HEK293 (cell line): ENCODE measurements around the gene FSTL4.

Source experiments
- CTCF ChIA-PET: fragments of 350-600 bp; formaldehyde crosslinking; extraction: SDS; loops from one replicate; lab custom pipeline; 2021; ENCODE audit warnings: antibody characterized with exemption; lab: Yijun Ruan, JAX
- POLR2A ChIA-PET: fragments of 300-600 bp; formaldehyde crosslinking; extraction: SDS; loops from one replicate; lab custom pipeline; 2020; ENCODE audit warnings: antibody characterized with exemption, inconsistent platforms; lab: Yijun Ruan, JAX
- H3K27ac ChIP-seq: fragments of 200-500 bp; sonication (Bioruptor generic); 2 replicates; pipeline ENCODE4 v1.5.1; 2014; ENCODE audit warnings: low read depth, low read length, control low read depth, inconsistent platforms; ENCODE audit errors: extremely low read depth
- H3K36me3 ChIP-seq, 2 experiments: fragments of 200-500 bp in 1 of 2; sonication (Bioruptor generic) in 1 of 2; 1 replicate in 1 of 2; 2 replicates in 1 of 2; pipeline ENCODE4 v1.5.1; 2014 to 2017; ENCODE audit warnings: inconsistent platforms in 2 of 2, low read length in 2 of 2; ENCODE audit not compliant: control insufficient read depth in 2 of 2, insufficient read depth in 1 of 2
- H3K4me1 ChIP-seq: fragments of 200-500 bp; sonication (Bioruptor generic); 2 replicates; pipeline ENCODE4 v1.5.1; 2014; ENCODE audit warnings: mild to moderate bottlenecking, low read length, inconsistent platforms; ENCODE audit not compliant: control insufficient read depth, insufficient read depth
- H3K4me3 ChIP-seq: 2 replicates; pipeline ENCODE4 v1.5.1; 2011; ENCODE audit warnings: low read depth, mild to moderate bottlenecking, control low read depth, low read length, moderate library complexity
- H3K9me3 ChIP-seq: fragments of 200-500 bp; sonication (Bioruptor generic); 2 replicates; pipeline ENCODE4 v1.5.1; 2014; ENCODE audit warnings: low read depth, low read length, inconsistent platforms; ENCODE audit not compliant: control insufficient read depth, insufficient read depth
- BCL6B ChIP-seq: fragments of 450-650 bp; formaldehyde crosslinking; IDR thresholded peaks from 2 replicates; pipeline ENCODE4 v1.5.1; 2017; ENCODE audit warnings: missing biosample characterization, missing genetic modification characterization
- EGR2 ChIP-seq: fragments of 450-650 bp; formaldehyde crosslinking; IDR thresholded peaks from 2 replicates; pipeline ENCODE4 v1.5.1; 2016; ENCODE audit warnings: low read depth, missing biosample characterization, missing genetic modification characterization
- HOXA7 ChIP-seq: sonication (generic); formaldehyde crosslinking; IDR thresholded peaks from 2 replicates; pipeline ENCODE4 v1.8.1; 2022; ENCODE audit warnings: missing genetic modification reagents, borderline replicate concordance
- KLF16 ChIP-seq: fragments of 450-650 bp; formaldehyde crosslinking; IDR thresholded peaks from 2 replicates; pipeline ENCODE4 v1.5.1; 2017; ENCODE audit warnings: missing biosample characterization, missing genetic modification characterization
- KLF17 ChIP-seq: fragments of 450-650 bp; formaldehyde crosslinking; IDR thresholded peaks from 2 replicates; pipeline ENCODE4 v1.5.1; 2016; ENCODE audit warnings: missing biosample characterization, missing genetic modification characterization
- OVOL3 ChIP-seq: fragments of 450-650 bp; formaldehyde crosslinking; IDR thresholded peaks from 2 replicates; pipeline ENCODE4 v1.5.1; 2016; ENCODE audit warnings: missing biosample characterization, missing genetic modification characterization
- RBAK ChIP-seq: fragments of 450-650 bp; formaldehyde crosslinking; IDR thresholded peaks from 2 replicates; pipeline ENCODE4 v1.5.1; 2016; ENCODE audit warnings: missing biosample characterization, missing genetic modification characterization
- REST ChIP-seq: fragments of 450-650 bp; formaldehyde crosslinking; IDR thresholded peaks from 2 replicates; pipeline ENCODE4 v1.5.1; 2016; ENCODE audit warnings: missing biosample characterization, missing genetic modification characterization
- SETDB1 ChIP-seq: IDR thresholded peaks from one replicate; pipeline ENCODE4 v1.6.1; 2017; ENCODE audit warnings: mild to moderate bottlenecking, low read length, moderate library complexity, mixed read lengths; ENCODE audit not compliant: insufficient read length
- TRIM28 ChIP-seq: IDR thresholded peaks from 2 replicates; pipeline ENCODE4 v1.6.1; 2011; ENCODE audit warnings: low read length, control low read depth, borderline replicate concordance
- WT1 ChIP-seq: fragments of 450-650 bp; formaldehyde crosslinking; IDR thresholded peaks from 2 replicates; pipeline ENCODE4 v1.5.1; 2016; ENCODE audit warnings: missing biosample characterization, missing genetic modification characterization
- ZBTB21 ChIP-seq: fragments of 450-650 bp; formaldehyde crosslinking; IDR thresholded peaks from 2 replicates; pipeline ENCODE4 v1.5.1; 2017; ENCODE audit warnings: missing biosample characterization, missing genetic modification characterization
- ZFHX2 ChIP-seq: fragments of 450-650 bp; formaldehyde crosslinking; conservative IDR thresholded peaks from 2 replicates; pipeline ENCODE4 v1.5.1; 2016; ENCODE audit warnings: missing biosample characterization, missing genetic modification characterization
- ZNF121 ChIP-seq: fragments of 450-650 bp; formaldehyde crosslinking; IDR thresholded peaks from 2 replicates; pipeline ENCODE4 v1.5.1; 2016; ENCODE audit warnings: missing biosample characterization, missing genetic modification characterization
- ZNF202 ChIP-seq: fragments of 450-650 bp; formaldehyde crosslinking; IDR thresholded peaks from 2 replicates; pipeline ENCODE4 v1.5.1; 2016; ENCODE audit warnings: missing biosample characterization, missing genetic modification characterization, borderline replicate concordance
- ZNF311 ChIP-seq: fragments of 450-650 bp; formaldehyde crosslinking; IDR thresholded peaks from 2 replicates; pipeline ENCODE4 v1.5.1; 2017; ENCODE audit warnings: missing biosample characterization, missing genetic modification characterization, borderline replicate concordance
- ZNF391 ChIP-seq: fragments of 450-650 bp; formaldehyde crosslinking; IDR thresholded peaks from 2 replicates; pipeline ENCODE4 v1.5.1; 2016; ENCODE audit warnings: low read depth, missing biosample characterization, missing genetic modification characterization, borderline replicate concordance
- ZNF513 ChIP-seq: fragments of 450-650 bp; IDR thresholded peaks from 2 replicates; pipeline ENCODE4 v1.5.1; 2018; ENCODE audit warnings: missing biosample characterization, missing genetic modification characterization
- ZNF645 ChIP-seq: fragments of 450-650 bp; formaldehyde crosslinking; IDR thresholded peaks from 2 replicates; pipeline ENCODE4; 2016; ENCODE audit warnings: missing biosample characterization, missing genetic modification characterization
- ZNF670 ChIP-seq: fragments of 450-650 bp; formaldehyde crosslinking; IDR thresholded peaks from 2 replicates; pipeline ENCODE4 v1.5.1; 2016; ENCODE audit warnings: missing biosample characterization, missing genetic modification characterization, low read depth

FSTL4 gene

GRCh38 chr5:133523013-133523658, 89.2 kb downstream of the FSTL4 start:
- Histone ChIP-seq H3K9me3 (no peaks in the 10 kb centered on the region), H3K36me3 (no peaks in the 10 kb centered on the region), H3K4me3 (no peak overlapping the region), H3K4me1 (peaks cover 10% of the 10 kb centered on the region), H3K27ac (no peak overlapping the region)
- ChIA-PET POLR2A (no interaction called here), CTCF (interaction anchor here (0.6 to 0.8 kb wide), 2 partner anchors 99 to 516 kb away, joined by 3 read pairs; no protein-coding TSS in a partner anchor)
- TF ChIP-seq WT1 (tag by site-specific recombination) (no peak), ZFHX2 (tag by site-specific recombination) (peak; percentile 75), TRIM28 (peak; percentile 86), SETDB1 (peak; percentile 81), EGR2 (tag by site-specific recombination) (0 out of 2 replicates have a peak, but pooled peaks have one; percentile 59)

- Histone ChIP-seq H3K36me3 (no peaks in the 10 kb centered on the region), H3K9me3 (no peaks in the 10 kb centered on the region), H3K4me3 (no peak overlapping the region), H3K4me1 (peaks cover 10% of the 10 kb centered on the region), H3K27ac (no peak overlapping the region)
- POLR2A ChIA-PET = no interaction called here
- CTCF ChIA-PET = no interaction called here
- no peak for TF ChIP-seq ZNF513 (tag by site-specific recombination)
- TF ChIP-seq REST = no peak
- no peak for TF ChIP-seq HOXA7 (CRISPR knock-in tag)
- TF ChIP-seq ZNF121 (tag by site-specific recombination) = no peak
- no peak for TF ChIP-seq ZNF391 (tag by site-specific recombination)
- TF ChIP-seq OVOL3 (tag by site-specific recombination) = no peak
- no peak for TF ChIP-seq ZNF202
- TF ChIP-seq KLF16 (tag by site-specific recombination) = no peak
- TF ChIP-seq RBAK (tag by site-specific recombination) = no peak
- no peak for TF ChIP-seq ZBTB21 (tag by site-specific recombination)
- no peak for TF ChIP-seq SETDB1
- no peak for TF ChIP-seq ZNF311 (tag by site-specific recombination)
- no peak for TF ChIP-seq BCL6B
- no peak for TF ChIP-seq ZNF645 (tag by site-specific recombination)
- TF ChIP-seq ZNF670 (tag by site-specific recombination) = no peak
- no peak for TF ChIP-seq KLF17 (tag by site-specific recombination)
Measured at GRCh38 chr5:133521801-133522200, 90.5 kb downstream of the FSTL4 start.
